Activated CD8-positive, alpha-beta memory T cell treated with anti-CD3 and anti-CD28 coated beads, Interleukin-2, amount 10 ng/mL, durations not matched to agents 7 days and 5 days (primary cell): ENCODE measurements around the gene PRKRA. TPM values are rescaled to one million over a fixed set of nuclear protein-coding genes. Genes with fewer than 3 reads are reported as not detected.
"Not testable (repeated sequence)": the region's sequence is repeated elsewhere in the genome, so short reads cannot be mapped to it uniquely, and the experiment has no call there.

Source experiments
- ATAC-seq: fragments of 150-1000 bp; cut with Tn5 transposase; one replicate; pipeline ENCODE4 v1.10.0; 2021; ENCODE audit warnings: moderate library complexity
- CTCF ChIA-PET: fragments of 350-600 bp; sonication (Branson Sonifier 250); formaldehyde crosslinking; loops from one replicate; lab custom pipeline; 2021; ENCODE audit warnings: antibody characterized with exemption; lab: Charles Lee
- DNase-seq: peaks from one replicate; pipeline ENCODE4 v3.0.0-alpha.2; 2020
- H3K27ac Mint-ChIP-seq: one replicate; pipeline ENCODE4 v1.8.0; 2021; ENCODE audit warnings: mild to moderate bottlenecking, mixed read lengths
- H3K27me3 Mint-ChIP-seq: one replicate; pipeline ENCODE4 v1.8.0; 2021; ENCODE audit warnings: mixed read lengths
- H3K36me3 Mint-ChIP-seq: one replicate; pipeline ENCODE4 v1.8.0; 2021; ENCODE audit warnings: mild to moderate bottlenecking, mixed read lengths
- H3K4me1 Mint-ChIP-seq: one replicate; pipeline ENCODE4 v1.8.0; 2021; ENCODE audit warnings: mixed read lengths
- H3K4me3 Mint-ChIP-seq: one replicate; pipeline ENCODE4 v1.8.0; 2021; ENCODE audit warnings: mild to moderate bottlenecking, moderate library complexity, mixed read lengths
- H3K9me3 Mint-ChIP-seq: one replicate; pipeline ENCODE4 v1.8.0; 2022; ENCODE audit warnings: low read depth, mixed read lengths
- total RNA-seq, 2 experiments: library from RNA; stranded (reverse); gene quantifications; one replicate each; pipeline ENCODE4 v1.2.3, GENCODE V29; 2021

The PRKRA gene
- total RNA-seq, 2 experiments from 2014 or later = 33.5 to 37.5 TPM

DNA sequence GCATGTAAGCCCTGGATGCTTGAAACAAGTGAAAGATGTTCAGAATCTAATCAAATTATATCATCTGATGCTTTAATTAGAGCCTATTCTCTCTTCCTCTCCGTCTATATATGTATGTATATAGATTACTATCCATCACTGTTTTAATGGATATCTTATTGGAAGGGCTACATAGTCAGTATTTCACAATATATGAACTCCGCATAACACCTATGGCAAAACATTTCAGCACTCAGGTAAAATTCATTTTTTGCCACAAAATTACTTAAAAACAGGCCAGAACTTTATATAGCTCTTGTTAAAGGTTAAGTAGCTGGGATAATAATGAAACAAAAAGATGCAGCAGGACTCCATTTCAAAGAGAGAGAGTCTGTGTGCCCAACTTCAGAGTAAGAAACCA is 1.4 kb upstream of the PRKRA start:
- peaks cover 28% of the 10 kb centered on the region for H3K4me1 Mint-ChIP-seq
- CTCF ChIA-PET = interaction anchor here (0.9 kb wide), 1 partner anchor 24 kb away, joined by 3 read pairs; no protein-coding TSS in a partner anchor
- H3K9me3 Mint-ChIP-seq = no peaks in the 10 kb centered on the region
- peaks cover 2% of the 10 kb centered on the region for H3K27me3 Mint-ChIP-seq
- DNase-seq = no peak
- H3K4me3 Mint-ChIP-seq = no peak overlapping the region
- H3K27ac Mint-ChIP-seq = no peak overlapping the region
- peaks cover 7% of the 10 kb centered on the region for H3K36me3 Mint-ChIP-seq
- no peak for ATAC-seq

DNA sequence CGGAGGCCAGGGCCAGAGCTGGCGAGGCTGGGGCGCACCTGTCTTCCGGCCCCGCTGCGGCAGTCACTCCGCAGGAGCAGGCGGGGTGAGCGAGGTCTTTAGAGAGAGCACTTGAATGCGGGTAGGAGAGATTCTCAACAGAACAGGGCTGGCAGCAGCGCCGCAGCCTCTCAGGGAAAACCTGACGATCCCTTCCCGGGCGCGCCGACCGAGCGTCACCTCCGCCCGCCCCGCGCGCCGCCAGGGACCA is 526 bp downstream of the PRKRA start:
- peak; percentile 81 for DNase-seq
- peaks cover 28% of the 10 kb centered on the region for H3K4me1 Mint-ChIP-seq
- H3K9me3 Mint-ChIP-seq = no peaks in the 10 kb centered on the region
- peak overlapping the region; percentile 89 for H3K4me3 Mint-ChIP-seq
- peaks cover 2% of the 10 kb centered on the region for H3K27me3 Mint-ChIP-seq
- CTCF ChIA-PET = interaction anchor here (1.0 to 2.5 kb wide), 11 partner anchors 9 to 73 kb away, joined by 3 to 15 read pairs (median 5); no protein-coding TSS in a partner anchor
- no peak for ATAC-seq
- peak overlapping the region; percentile 87 for H3K27ac Mint-ChIP-seq
- H3K36me3 Mint-ChIP-seq = peaks cover 16% of the 10 kb centered on the region

DNA sequence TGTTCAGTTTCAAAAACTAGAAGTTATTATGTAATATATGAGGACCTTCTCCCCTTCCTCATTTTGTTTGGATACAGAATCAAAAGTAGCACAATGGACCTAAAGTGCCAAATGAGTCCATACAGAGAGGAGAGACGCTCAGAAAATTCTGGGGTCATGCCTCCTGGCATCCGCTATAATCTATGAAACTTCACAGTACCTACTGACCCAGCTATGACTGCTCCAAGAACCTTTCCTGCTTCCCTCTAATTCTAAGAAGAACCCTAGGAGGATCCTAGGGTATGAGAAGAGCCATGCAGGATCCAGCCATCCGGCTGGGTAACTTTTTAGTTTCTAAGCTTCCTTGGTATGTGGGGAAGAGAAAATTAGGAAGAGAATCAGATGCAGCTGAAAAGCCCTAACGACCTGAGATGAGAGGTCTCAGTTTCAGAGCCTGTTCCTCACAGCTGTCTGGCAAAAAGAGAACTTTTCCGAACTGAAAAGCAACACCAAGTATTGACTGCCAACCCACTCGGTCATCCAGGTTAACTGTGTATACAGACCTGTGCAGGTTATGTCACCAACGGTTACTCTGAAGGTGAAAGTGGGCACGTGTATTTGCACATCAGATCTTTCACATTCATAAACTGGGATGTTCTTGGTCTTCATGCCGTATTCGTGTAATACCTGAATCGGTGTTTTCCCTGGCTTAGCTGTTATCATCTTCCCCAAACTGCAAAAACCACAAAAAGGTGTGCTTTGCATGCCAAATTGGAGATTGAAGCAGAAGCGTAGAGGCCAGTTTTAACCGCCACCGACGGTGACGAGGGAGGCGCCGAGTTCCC is 1.1 kb downstream of the PRKRA start:
- H3K4me1 Mint-ChIP-seq = peaks cover 28% of the 10 kb centered on the region
- H3K27ac Mint-ChIP-seq = peak overlapping the region; percentile 87

DNA sequence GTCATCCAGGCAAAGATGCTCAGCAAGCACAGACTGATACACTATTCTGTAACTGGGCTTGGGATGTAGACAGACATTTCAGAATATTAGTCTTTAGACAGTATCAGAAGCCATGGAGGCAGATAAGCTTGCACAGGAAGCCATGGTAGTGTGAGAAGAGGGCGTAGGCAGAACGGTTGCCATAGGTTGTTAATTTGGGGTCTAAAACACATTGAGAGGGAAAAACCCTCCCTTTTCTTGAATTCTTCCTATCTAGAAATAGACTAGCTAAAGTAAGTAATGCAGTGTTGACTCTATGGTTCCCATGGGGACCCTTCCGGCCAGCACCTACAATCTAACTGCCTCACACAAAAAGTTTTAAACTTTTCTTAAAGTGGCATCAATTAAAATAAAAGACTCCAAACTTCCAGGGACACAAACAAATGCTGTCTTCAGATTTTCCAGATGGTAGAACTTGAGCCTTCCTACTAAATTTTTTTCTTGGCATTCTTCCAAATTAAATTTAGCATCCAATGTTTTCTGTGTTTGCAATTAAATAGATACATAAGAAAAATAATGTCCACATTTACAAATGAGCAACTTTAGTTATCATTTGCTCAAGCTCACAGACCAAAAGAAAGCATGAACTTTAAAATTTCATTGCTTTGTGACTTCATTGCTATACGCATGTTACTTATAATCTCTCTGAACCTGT is 1.9 kb downstream of the PRKRA start:
- Mint-ChIP-seq H3K27ac (peak overlapping the region; percentile 9), H3K9me3 (no peaks in the 10 kb centered on the region), H3K36me3 (peaks cover 24% of the 10 kb centered on the region), H3K4me1 (peaks cover 28% of the 10 kb centered on the region), H3K4me3 (no peak overlapping the region), H3K27me3 (no peaks in the 10 kb centered on the region)
- ATAC-seq (no peak), DNase-seq (no peak)
- CTCF ChIA-PET = interaction anchor here (1.3 to 2.5 kb wide), 4 partner anchors 14 to 74 kb away, joined by 3 to 15 read pairs (median 8); no protein-coding TSS in a partner anchor

More for the DNA sequence above, 1.1 kb downstream of the PRKRA start:
- peak; percentile 54 for DNase-seq
- Mint-ChIP-seq H3K9me3 (no peaks in the 10 kb centered on the region), H3K27me3 (no peaks in the 10 kb centered on the region), H3K36me3 (peaks cover 21% of the 10 kb centered on the region), H3K4me3 (peak overlapping the region; percentile 89)
- no peak for ATAC-seq
- CTCF ChIA-PET = interaction anchor here (1.2 to 2.5 kb wide), 10 partner anchors 9 to 73 kb away, joined by 3 to 15 read pairs (median 6); no protein-coding TSS in a partner anchor

DNA sequence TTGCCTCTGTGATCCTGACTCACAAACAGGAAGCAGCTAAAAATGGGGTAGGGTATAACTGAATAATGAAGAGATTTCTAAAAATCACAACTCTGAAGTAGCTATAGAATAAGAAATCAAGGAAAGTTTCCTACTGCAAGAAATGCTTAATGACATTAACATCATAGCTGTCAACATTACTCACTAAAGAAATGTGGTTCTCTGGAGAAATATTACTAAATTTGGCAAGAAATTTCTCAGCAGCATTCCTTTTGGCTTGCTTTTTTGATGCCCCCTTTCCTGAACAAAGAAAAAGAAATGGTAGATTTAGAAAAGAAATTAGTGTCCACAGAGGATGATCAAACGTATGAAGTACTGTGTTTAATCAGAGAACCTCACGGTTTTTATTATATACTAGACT is 9.5 kb downstream of the PRKRA start:
- CTCF ChIA-PET = interaction anchor here (1.0 to 1.2 kb wide), 2 partner anchors 9 to 329 kb away, joined by 3 to 4 read pairs; partner anchors contain the start of genes PRKRA and RBM45
- Mint-ChIP-seq H3K27me3 (no peaks in the 10 kb centered on the region), H3K9me3 (no peaks in the 10 kb centered on the region), H3K36me3 (peaks cover 49% of the 10 kb centered on the region), H3K4me1 (no peaks in the 10 kb centered on the region), H3K4me3 (no peak overlapping the region), H3K27ac (no peak overlapping the region)
- no peak for DNase-seq
- no peak for ATAC-seq

DNA sequence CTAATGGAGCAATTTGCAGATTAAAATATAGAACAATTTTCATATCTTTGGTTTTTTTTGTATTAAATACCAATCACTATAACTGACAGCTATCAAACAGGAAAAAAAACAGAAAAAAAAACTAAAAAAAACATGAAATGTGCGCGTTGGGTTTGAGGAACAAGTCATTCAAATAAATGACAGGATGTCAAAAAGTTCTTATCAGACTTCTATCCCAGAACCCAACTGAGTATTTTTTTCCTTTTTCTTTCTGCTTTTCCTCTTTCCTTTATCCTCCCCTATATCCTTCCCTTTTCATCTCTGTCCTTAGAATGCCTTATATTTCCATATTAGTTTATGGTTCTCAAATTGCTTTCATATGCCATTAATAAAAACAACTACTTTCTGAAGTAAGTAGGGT is 14.3 kb downstream of the PRKRA start:
- H3K36me3 Mint-ChIP-seq = peaks cover 54% of the 10 kb centered on the region
- ATAC-seq = no peak

DNA sequence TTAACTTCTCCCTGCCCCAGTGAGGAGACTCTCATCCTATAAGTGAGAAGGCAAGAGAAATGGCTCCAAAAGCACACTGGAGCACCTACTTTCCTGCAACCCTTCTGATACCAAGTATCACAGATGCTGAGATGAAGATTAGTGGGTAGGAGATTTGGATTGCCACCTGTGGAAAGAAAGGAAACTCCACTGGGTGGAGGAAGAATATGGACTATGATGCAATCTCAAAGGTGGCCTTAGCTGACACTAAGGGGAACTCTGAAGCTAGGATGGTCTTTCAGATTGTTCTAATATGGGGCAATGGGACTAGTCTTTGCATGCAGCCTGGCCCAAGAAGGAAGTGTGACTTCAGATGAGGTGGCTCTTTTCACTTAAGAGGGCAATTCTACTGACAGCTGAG is 21.6 kb downstream of the PRKRA start:
- Mint-ChIP-seq H3K4me1 (peaks cover 4% of the 10 kb centered on the region), H3K36me3 (peaks cover 71% of the 10 kb centered on the region), H3K27me3 (no peaks in the 10 kb centered on the region), H3K27ac (no peak overlapping the region), H3K9me3 (peaks cover 10% of the 10 kb centered on the region), H3K4me3 (no peak overlapping the region)
- CTCF ChIA-PET = interaction anchor here (1.5 kb wide), 1 partner anchor 32 kb away, joined by 5 read pairs; no protein-coding TSS in a partner anchor
- DNase-seq = no peak
- ATAC-seq = no peak

More for the DNA sequence above, 14.3 kb downstream of the PRKRA start:
- no peaks in the 10 kb centered on the region for H3K9me3 Mint-ChIP-seq
- no peak for DNase-seq
- no peaks in the 10 kb centered on the region for H3K4me1 Mint-ChIP-seq
- CTCF ChIA-PET = interaction anchor here (1.1 to 1.5 kb wide), 2 partner anchors 14 to 22 kb away, joined by 3 to 4 read pairs; partner anchors contain the start of genes PJVK and PRKRA
- no peak overlapping the region for H3K4me3 Mint-ChIP-seq
- H3K27me3 Mint-ChIP-seq = no peaks in the 10 kb centered on the region
- H3K27ac Mint-ChIP-seq = no peak overlapping the region

DNA sequence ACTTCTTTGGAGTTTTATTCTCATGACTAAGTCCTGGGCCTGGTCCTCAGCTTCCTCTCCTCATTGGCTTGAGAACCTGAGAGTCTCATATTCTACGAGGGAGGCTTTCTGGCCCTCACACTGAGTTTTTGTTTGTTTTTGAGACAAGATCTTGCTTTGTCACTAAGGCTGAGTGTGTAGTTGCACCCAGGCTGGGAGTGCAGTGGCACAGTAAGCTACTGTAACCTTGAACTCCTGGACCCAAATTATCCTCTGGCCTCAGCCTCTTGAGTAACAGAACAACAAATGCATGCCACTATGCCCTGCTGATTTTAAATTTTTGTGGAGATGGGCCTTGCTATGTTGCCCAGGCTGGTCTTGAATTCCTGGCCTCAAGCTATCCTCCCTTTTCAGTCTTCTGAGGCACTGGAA is 22.6 kb downstream of the PRKRA start:
- Mint-ChIP-seq H3K4me3 (no peak overlapping the region), H3K9me3 (peaks cover 10% of the 10 kb centered on the region), H3K4me1 (peaks cover 7% of the 10 kb centered on the region), H3K36me3 (peaks cover 74% of the 10 kb centered on the region), H3K27me3 (no peaks in the 10 kb centered on the region), H3K27ac (no peak overlapping the region)
- CTCF ChIA-PET = interaction anchor here (1.1 to 1.5 kb wide), 3 partner anchors 9 to 31 kb away, joined by 3 to 5 read pairs (median 5); no protein-coding TSS in a partner anchor
- DNase-seq (no peak), ATAC-seq (no peak)

DNA sequence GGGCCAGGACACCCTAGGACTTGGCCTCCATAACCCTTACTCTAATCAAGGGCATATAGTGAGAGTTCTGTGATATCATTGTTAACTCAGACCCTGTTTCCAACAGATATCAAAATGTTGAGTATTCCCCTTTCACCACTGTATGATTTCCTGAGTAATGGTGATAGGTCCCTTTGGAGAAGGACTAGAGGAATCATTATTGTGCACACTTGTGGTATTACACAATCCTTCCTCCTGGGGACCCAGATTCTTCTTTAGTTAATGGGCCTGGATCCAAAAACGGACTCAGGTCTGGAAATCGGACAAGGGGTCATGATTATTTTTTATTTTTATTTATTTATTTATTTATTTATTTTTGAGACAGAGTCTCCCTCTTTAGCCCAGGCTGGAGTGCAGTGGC is 23.5 kb downstream of the PRKRA start:
- Mint-ChIP-seq H3K4me3 (no peak overlapping the region), H3K36me3 (peaks cover 79% of the 10 kb centered on the region), H3K9me3 (peaks cover 10% of the 10 kb centered on the region), H3K4me1 (peaks cover 7% of the 10 kb centered on the region), H3K27ac (no peak overlapping the region), H3K27me3 (no peaks in the 10 kb centered on the region)
- no peak for DNase-seq
- ATAC-seq = no peak
- CTCF ChIA-PET = interaction anchor here (1.3 kb wide), 1 partner anchor 8 kb away, joined by 5 read pairs; no protein-coding TSS in a partner anchor

DNA sequence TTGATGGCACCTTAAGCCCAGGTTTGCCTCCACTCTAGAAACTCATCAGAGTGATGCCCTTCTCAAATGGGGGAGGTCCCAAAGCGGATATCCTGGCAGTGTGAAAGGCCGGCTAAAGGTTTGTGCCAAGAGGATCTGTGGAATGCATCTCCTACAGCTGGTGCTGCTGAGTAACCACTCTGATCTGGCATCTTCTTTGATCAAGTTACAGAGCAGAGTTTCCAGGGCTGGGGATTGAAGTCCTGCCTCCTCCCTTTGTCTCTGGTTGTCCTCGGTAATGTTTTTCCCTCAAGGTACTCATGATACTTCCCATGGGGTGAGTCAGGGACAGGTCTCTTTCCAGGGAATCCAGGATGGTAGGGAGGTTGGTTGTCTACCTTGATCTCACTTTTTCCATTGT is 24.6 kb downstream of the PRKRA start:
- no peaks in the 10 kb centered on the region for H3K27me3 Mint-ChIP-seq
- H3K9me3 Mint-ChIP-seq = peaks cover 10% of the 10 kb centered on the region
- H3K27ac Mint-ChIP-seq = no peak overlapping the region
- DNase-seq (no peak), ATAC-seq (no peak)
- no peak overlapping the region for H3K4me3 Mint-ChIP-seq
- CTCF ChIA-PET = interaction anchor here (1.5 kb wide), 1 partner anchor 12 kb away, joined by 6 read pairs; no protein-coding TSS in a partner anchor
- H3K36me3 Mint-ChIP-seq = peaks cover 83% of the 10 kb centered on the region
- H3K4me1 Mint-ChIP-seq = peaks cover 7% of the 10 kb centered on the region

DNA sequence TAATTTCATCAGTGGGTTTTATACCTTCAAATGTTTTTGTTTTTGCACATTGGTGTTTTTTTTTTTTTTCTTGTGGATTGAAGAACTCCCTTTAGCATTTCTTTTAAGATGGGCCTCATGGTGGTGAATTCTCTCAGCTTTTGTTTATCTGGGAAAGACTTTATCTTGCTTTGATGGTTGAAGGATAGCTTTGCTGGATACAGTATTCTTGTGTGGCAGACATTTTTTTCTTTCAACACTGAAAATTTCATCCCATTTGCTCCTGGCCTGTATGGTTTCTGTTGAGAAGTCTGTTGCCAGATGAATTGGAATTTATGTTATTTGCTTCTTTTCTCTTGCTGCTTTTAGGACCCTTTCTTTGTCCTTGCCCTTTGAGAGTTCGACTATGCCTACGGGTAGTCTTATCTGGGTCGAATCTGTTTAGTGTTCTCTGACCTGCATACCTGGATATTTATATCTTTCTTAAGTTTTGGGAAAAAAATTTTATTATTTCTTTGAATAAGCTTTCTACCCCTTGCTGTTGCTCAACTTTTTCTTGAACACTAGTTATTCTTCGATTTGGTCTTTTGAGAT is 25.6 kb downstream of the PRKRA start:
- DNase-seq (no peak), ATAC-seq (no peak)
- Mint-ChIP-seq H3K9me3 (peaks cover 10% of the 10 kb centered on the region), H3K4me3 (no peak overlapping the region), H3K4me1 (peaks cover 13% of the 10 kb centered on the region), H3K27me3 (no peaks in the 10 kb centered on the region), H3K27ac (no peak overlapping the region), H3K36me3 (peaks cover 88% of the 10 kb centered on the region)
- CTCF ChIA-PET = interaction anchor here (1.5 kb wide), 1 partner anchor 11 kb away, joined by 6 read pairs; no protein-coding TSS in a partner anchor

DNA sequence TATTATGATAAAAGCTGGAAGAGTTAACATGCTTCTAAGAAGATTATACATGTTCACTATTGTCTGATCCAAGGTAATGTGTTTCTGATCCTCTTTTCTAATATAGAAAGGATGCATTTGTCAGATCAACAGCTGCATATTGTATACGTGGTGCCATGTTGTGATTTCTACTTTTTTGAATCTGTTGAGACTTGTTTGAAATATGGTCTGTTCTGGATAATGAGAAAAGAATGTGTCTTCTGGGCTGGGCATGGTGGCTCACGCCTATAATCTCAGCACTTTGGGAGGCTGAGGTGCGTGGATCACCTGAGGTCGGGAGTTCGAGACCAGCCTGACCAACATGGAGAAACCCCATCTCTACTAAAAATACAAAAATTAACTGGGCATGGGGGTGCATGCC is 27.2 kb downstream of the PRKRA start:
- not testable (repeated sequence) for H3K4me3 Mint-ChIP-seq, ATAC-seq, DNase-seq, H3K27ac Mint-ChIP-seq, H3K27me3 Mint-ChIP-seq
- Mint-ChIP-seq H3K36me3 (peaks cover 83% of the 10 kb centered on the region), H3K4me1 (peaks cover 24% of the 10 kb centered on the region), H3K9me3 (peaks cover 10% of the 10 kb centered on the region)
- CTCF ChIA-PET = interaction anchor here (1.7 kb wide), 1 partner anchor 9 kb away, joined by 11 read pairs; no protein-coding TSS in a partner anchor

DNA sequence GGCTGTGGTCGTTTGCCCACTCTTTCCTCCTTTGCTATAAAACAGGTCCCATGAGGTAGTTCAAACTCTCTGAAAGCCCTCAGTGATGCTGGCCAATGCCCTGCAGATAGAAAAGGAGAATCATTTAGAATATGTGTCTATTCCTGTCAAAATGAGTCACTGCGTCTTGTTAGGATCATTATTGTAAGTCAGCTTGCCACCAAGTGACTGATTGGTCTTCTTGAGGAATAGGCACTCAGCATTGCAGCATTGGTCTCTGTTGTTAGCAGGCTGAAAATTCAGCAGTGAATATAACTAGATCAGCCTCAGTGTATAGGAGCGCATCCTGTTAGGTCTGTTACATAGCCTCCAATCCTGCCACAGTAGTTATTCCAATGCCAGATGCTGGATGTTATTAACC is 28.9 kb downstream of the PRKRA start:
- H3K36me3 Mint-ChIP-seq = peaks cover 71% of the 10 kb centered on the region
- peaks cover 10% of the 10 kb centered on the region for H3K9me3 Mint-ChIP-seq
- H3K27me3 Mint-ChIP-seq = no peaks in the 10 kb centered on the region
- CTCF ChIA-PET = no interaction called here
- H3K27ac Mint-ChIP-seq = no peak overlapping the region
- ATAC-seq (no peak), DNase-seq (no peak)
- H3K4me3 Mint-ChIP-seq = no peak overlapping the region
- peaks cover 37% of the 10 kb centered on the region for H3K4me1 Mint-ChIP-seq
